ENCODE data around the gene ENOX2.

GRCh38 chrX:130654409-130654950 is 248.5 kb downstream of the ENOX2 start:
- no peak for TF ChIP-seq TARDBP (IDR thresholded peaks at IDR 0.05)
- no peak for TF ChIP-seq SP1 (IDR thresholded peaks at IDR 0.05)
- TF ChIP-seq FOXA1 (IDR thresholded peaks at IDR 0.05): no peak
- TF ChIP-seq NFRKB (IDR thresholded peaks at IDR 0.05): no peak
- TF ChIP-seq SUZ12 (IDR thresholded peaks at IDR 0.05): no peak
- TF ChIP-seq ELF4 (IDR thresholded peaks at IDR 0.05): no peak
- TF ChIP-seq BHLHE40 (IDR thresholded peaks at IDR 0.05; ENCODE audit: borderline replicate concordance): no peak
- TF ChIP-seq FOXK2 (IDR thresholded peaks at IDR 0.05): no peak
- no peak for TF ChIP-seq FOXM1 (IDR thresholded peaks at IDR 0.05; ENCODE audit: borderline replicate concordance)

All from HEK293T (cell line).